ENCODE data around the gene FAM111B.

DNA sequence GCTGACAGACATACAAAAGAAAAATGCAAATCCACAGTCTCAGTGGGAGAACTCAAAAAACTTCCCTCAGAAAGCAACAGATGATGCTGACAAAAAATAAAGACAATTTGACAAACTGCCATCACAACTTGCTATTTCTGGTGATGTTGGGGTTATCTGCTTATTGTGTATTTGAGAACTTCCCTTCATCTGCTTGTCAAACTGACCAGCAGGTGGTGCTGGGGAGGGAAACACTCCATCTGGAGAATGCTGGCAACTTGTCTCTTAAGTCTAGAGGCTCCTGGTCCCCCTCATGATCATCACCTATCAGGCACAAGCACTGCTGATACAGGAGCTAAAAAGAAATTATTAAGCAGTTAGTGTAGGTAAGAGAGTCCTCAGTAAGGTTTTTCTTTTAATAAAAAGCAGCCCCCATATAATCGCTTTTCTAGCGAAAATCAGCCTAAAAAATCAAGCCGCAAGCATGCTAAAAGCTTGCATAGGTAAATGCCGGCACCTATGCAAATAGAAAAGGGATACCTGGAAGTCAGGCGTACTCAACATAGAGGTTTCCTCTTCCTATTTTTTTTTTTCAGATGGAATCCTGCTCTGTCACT lies 9.8 kb upstream of the FAM111B start:
- TF ChIP-seq, protein P1, sequence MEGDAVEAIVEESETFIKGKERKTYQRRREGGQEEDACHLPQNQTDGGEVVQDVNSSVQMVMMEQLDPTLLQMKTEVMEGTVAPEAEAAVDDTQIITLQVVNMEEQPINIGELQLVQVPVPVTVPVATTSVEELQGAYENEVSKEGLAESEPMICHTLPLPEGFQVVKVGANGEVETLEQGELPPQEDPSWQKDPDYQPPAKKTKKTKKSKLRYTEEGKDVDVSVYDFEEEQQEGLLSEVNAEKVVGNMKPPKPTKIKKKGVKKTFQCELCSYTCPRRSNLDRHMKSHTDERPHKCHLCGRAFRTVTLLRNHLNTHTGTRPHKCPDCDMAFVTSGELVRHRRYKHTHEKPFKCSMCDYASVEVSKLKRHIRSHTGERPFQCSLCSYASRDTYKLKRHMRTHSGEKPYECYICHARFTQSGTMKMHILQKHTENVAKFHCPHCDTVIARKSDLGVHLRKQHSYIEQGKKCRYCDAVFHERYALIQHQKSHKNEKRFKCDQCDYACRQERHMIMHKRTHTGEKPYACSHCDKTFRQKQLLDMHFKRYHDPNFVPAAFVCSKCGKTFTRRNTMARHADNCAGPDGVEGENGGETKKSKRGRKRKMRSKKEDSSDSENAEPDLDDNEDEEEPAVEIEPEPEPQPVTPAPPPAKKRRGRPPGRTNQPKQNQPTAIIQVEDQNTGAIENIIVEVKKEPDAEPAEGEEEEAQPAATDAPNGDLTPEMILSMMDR (optimal IDR thresholded peaks at IDR 0.05 in 1 of 3, IDR thresholded peaks at IDR 0.05 in 1 of 3, conservative IDR thresholded peaks at IDR 0.05 in 1 of 3; ENCODE audit: extremely low read depth in 1 of 3, insufficient read depth in 2 of 3, low read length in 3 of 3), result peak; percentile 58 to 74 (median 62)
- TF ChIP-seq EZH2 (IDR thresholded peaks at IDR 0.05; ENCODE audit: low read length), result no peak
